PC-9 (cell line): Measurements from ENCODE around the gene NETO1.

ENCODE experiments used
- EZH2 ChIP-seq: fragments of 200-600 bp; sonication (generic); IDR thresholded peaks from 2 replicates; pipeline ENCODE4 v1.8.0; 2017; ENCODE audit warnings: antibody characterized with exemption, low read depth
- TF ChIP-seq, protein P1 (sequence below): fragments of 200-600 bp; sonication (generic); conservative IDR thresholded peaks from 2 replicates; pipeline ENCODE4 v1.6.1; 2017; ENCODE audit warnings: mixed run types, antibody characterized with exemption, mild to moderate bottlenecking, moderate library complexity

DNA sequence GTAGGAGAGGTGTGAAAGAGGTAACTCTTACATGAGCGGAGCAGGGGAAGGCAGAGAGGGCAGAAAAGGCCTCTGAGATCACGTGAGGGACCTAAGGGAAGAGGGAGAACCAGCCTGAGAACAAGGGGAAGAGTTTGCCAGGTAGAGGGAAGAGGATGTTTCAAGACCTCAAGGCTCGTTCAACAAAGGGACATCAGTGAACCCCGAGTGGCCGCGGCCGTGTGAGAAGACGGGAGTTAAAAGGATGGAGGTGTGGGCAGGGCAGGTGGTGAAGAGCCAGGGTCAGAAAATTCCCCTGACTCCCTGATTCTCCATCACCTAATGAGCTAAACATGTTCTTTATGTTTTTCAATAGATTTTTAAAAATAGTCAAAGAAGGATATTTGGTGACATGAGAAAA, 44.4 kb downstream of the NETO1 start:
- TF ChIP-seq, protein P1, sequence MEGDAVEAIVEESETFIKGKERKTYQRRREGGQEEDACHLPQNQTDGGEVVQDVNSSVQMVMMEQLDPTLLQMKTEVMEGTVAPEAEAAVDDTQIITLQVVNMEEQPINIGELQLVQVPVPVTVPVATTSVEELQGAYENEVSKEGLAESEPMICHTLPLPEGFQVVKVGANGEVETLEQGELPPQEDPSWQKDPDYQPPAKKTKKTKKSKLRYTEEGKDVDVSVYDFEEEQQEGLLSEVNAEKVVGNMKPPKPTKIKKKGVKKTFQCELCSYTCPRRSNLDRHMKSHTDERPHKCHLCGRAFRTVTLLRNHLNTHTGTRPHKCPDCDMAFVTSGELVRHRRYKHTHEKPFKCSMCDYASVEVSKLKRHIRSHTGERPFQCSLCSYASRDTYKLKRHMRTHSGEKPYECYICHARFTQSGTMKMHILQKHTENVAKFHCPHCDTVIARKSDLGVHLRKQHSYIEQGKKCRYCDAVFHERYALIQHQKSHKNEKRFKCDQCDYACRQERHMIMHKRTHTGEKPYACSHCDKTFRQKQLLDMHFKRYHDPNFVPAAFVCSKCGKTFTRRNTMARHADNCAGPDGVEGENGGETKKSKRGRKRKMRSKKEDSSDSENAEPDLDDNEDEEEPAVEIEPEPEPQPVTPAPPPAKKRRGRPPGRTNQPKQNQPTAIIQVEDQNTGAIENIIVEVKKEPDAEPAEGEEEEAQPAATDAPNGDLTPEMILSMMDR = no peak
- TF ChIP-seq EZH2 = no peak
